Erythroblast (primary cell): ENCODE data around the gene KBTBD4.

ENCODE experiments used
- DNase-seq, 2 experiments: peaks; one replicate each; lab custom pipeline; 2025; lab: John Stamatoyannopoulos, UW
- GATA1 ChIP-seq: IDR thresholded peaks from 2 replicates; pipeline ENCODE4 v1.6.1; 2011; ENCODE audit warnings: low read depth, mild to moderate bottlenecking, control low read depth, low read length, moderate library complexity
- POLR2A ChIP-seq: IDR thresholded peaks from 2 replicates; pipeline ENCODE4 v1.6.1; 2011; ENCODE audit warnings: mild to moderate bottlenecking, low read length

KBTBD4 gene

GRCh38 chr11:47595029-47595428, 16.3 kb upstream of the KBTBD4 start:
- no peak for TF ChIP-seq GATA1
- TF ChIP-seq POLR2A = no peak
- no peak for DNase-seq

- no peak for DNase-seq
- TF ChIP-seq GATA1 (no peak), POLR2A (no peak)
Measured at GRCh38 chr11:47593934-47594855, 15.4 kb upstream of the KBTBD4 start, which contains the start of gene C1QTNF4. TSS of gene C1QTNF4 (minus strand) at chr11:47594411. CDS start at chr11:47590810, 3,601 bp downstream.

GRCh38 chr11:47593492-47593933, 14.7 kb upstream of the KBTBD4 start:
- DNase-seq = no peak

GRCh38 chr11:47592970-47593369, 14.2 kb upstream of the KBTBD4 start:
- TF ChIP-seq POLR2A = no peak
- DNase-seq = no peak

More at GRCh38 chr11:47593492-47593933, 14.7 kb upstream of the KBTBD4 start:
- no peak for TF ChIP-seq GATA1

GRCh38 chr11:47592251-47592650, 13.5 kb upstream of the KBTBD4 start:
- TF ChIP-seq GATA1 (no peak), POLR2A (no peak)

GRCh38 chr11:47591764-47592163, 13.0 kb upstream of the KBTBD4 start:
- no peak for DNase-seq
- TF ChIP-seq POLR2A = no peak
- no peak for TF ChIP-seq GATA1

More at GRCh38 chr11:47592251-47592650, 13.5 kb upstream of the KBTBD4 start:
- DNase-seq = no peak

- no peak for DNase-seq
- TF ChIP-seq GATA1 = no peak
- TF ChIP-seq POLR2A = no peak
Measured at GRCh38 chr11:47589977-47590861, 11.4 kb upstream of the KBTBD4 start.

GRCh38 chr11:47589584-47589976, 10.8 kb upstream of the KBTBD4 start:
- no peak for DNase-seq
- TF ChIP-seq GATA1 (no peak), POLR2A (no peak)

GRCh38 chr11:47589118-47589517, 10.3 kb upstream of the KBTBD4 start:
- DNase-seq = no peak
- no peak for TF ChIP-seq GATA1
- no peak for TF ChIP-seq POLR2A

GRCh38 chr11:47587723-47588326, 9.1 kb upstream of the KBTBD4 start:
- DNase-seq = no peak
- no peak for TF ChIP-seq GATA1
- no peak for TF ChIP-seq POLR2A

GRCh38 chr11:47587039-47587716, 8.4 kb upstream of the KBTBD4 start:
- DNase-seq = no peak
- TF ChIP-seq POLR2A (no peak), GATA1 (no peak)

- no peak for DNase-seq
- TF ChIP-seq POLR2A (no peak), GATA1 (no peak)
Measured at GRCh38 chr11:47586098-47586855, 7.5 kb upstream of the KBTBD4 start, which contains the start of gene FAM180B. TSS of gene FAM180B (plus strand) at chr11:47586678. CDS start at chr11:47586769, 91 bp downstream.
